HEK293 (cell line): ENCODE measurements around the gene MXI1.

Experiments used
- CTCF ChIA-PET: fragments of 350-600 bp; formaldehyde crosslinking; extraction: SDS; loops from one replicate; lab custom pipeline; 2021; ENCODE audit warnings: antibody characterized with exemption; lab: Yijun Ruan, JAX
- POLR2A ChIA-PET: fragments of 300-600 bp; formaldehyde crosslinking; extraction: SDS; loops from one replicate; lab custom pipeline; 2020; ENCODE audit warnings: antibody characterized with exemption, inconsistent platforms; lab: Yijun Ruan, JAX
- H3K27ac ChIP-seq: fragments of 200-500 bp; sonication (Bioruptor generic); 2 replicates; pipeline ENCODE4 v1.5.1; 2014; ENCODE audit warnings: low read depth, low read length, control low read depth, inconsistent platforms; ENCODE audit errors: extremely low read depth
- H3K36me3 ChIP-seq, 2 experiments: fragments of 200-500 bp in 1 of 2; sonication (Bioruptor generic) in 1 of 2; 1 replicate in 1 of 2; 2 replicates in 1 of 2; pipeline ENCODE4 v1.5.1; 2014 to 2017; ENCODE audit warnings: inconsistent platforms in 2 of 2, low read length in 2 of 2; ENCODE audit not compliant: control insufficient read depth in 2 of 2, insufficient read depth in 1 of 2
- H3K4me1 ChIP-seq: fragments of 200-500 bp; sonication (Bioruptor generic); 2 replicates; pipeline ENCODE4 v1.5.1; 2014; ENCODE audit warnings: mild to moderate bottlenecking, low read length, inconsistent platforms; ENCODE audit not compliant: control insufficient read depth, insufficient read depth
- H3K4me3 ChIP-seq: 2 replicates; pipeline ENCODE4 v1.5.1; 2011; ENCODE audit warnings: low read depth, mild to moderate bottlenecking, control low read depth, low read length, moderate library complexity
- H3K9me3 ChIP-seq: fragments of 200-500 bp; sonication (Bioruptor generic); 2 replicates; pipeline ENCODE4 v1.5.1; 2014; ENCODE audit warnings: low read depth, low read length, inconsistent platforms; ENCODE audit not compliant: control insufficient read depth, insufficient read depth
- PBX3 ChIP-seq: sonication (generic); formaldehyde crosslinking; IDR thresholded peaks from 2 replicates; pipeline ENCODE4 v1.8.1; 2022; ENCODE audit warnings: mild to moderate bottlenecking, moderate library complexity, missing genetic modification reagents
- PRDM4 ChIP-seq: fragments of 450-650 bp; formaldehyde crosslinking; IDR thresholded peaks from 2 replicates; pipeline ENCODE4 v1.5.1; 2017; ENCODE audit warnings: missing biosample characterization, missing genetic modification characterization
- RBAK ChIP-seq: fragments of 450-650 bp; formaldehyde crosslinking; IDR thresholded peaks from 2 replicates; pipeline ENCODE4 v1.5.1; 2016; ENCODE audit warnings: missing biosample characterization, missing genetic modification characterization
- SCRT2 ChIP-seq: fragments of 450-650 bp; formaldehyde crosslinking; IDR thresholded peaks from 2 replicates; pipeline ENCODE4 v1.5.1; 2016; ENCODE audit warnings: missing biosample characterization, missing genetic modification characterization
- TSHZ1 ChIP-seq: fragments of 450-650 bp; formaldehyde crosslinking; IDR thresholded peaks from 2 replicates; pipeline ENCODE4 v1.5.1; 2016; ENCODE audit warnings: missing biosample characterization, missing genetic modification characterization, borderline replicate concordance
- ZBTB1 ChIP-seq: fragments of 450-650 bp; formaldehyde crosslinking; IDR thresholded peaks from 2 replicates; pipeline ENCODE4 v1.5.1; 2016; ENCODE audit warnings: missing biosample characterization, missing genetic modification characterization
- ZBTB17 ChIP-seq: fragments of 450-650 bp; formaldehyde crosslinking; IDR thresholded peaks from 2 replicates; pipeline ENCODE4 v1.5.1; 2016; ENCODE audit warnings: missing biosample characterization, missing genetic modification characterization
- ZFP37 ChIP-seq: fragments of 450-650 bp; formaldehyde crosslinking; IDR thresholded peaks from 2 replicates; pipeline ENCODE4 v1.5.1; 2016; ENCODE audit warnings: missing biosample characterization, missing genetic modification characterization
- ZFP69B ChIP-seq: fragments of 450-650 bp; formaldehyde crosslinking; IDR thresholded peaks from 2 replicates; pipeline ENCODE4 v1.5.1; 2016; ENCODE audit warnings: missing biosample characterization, missing genetic modification characterization
- ZNF133 ChIP-seq: fragments of 450-650 bp; formaldehyde crosslinking; IDR thresholded peaks from 2 replicates; pipeline ENCODE4 v1.5.1; 2016; ENCODE audit warnings: missing biosample characterization, missing genetic modification characterization
- ZNF221 ChIP-seq: fragments of 450-650 bp; formaldehyde crosslinking; IDR thresholded peaks from 2 replicates; pipeline ENCODE4 v1.5.1; 2017; ENCODE audit warnings: missing biosample characterization, missing genetic modification characterization, borderline replicate concordance
- ZNF302 ChIP-seq: fragments of 450-650 bp; formaldehyde crosslinking; IDR thresholded peaks from 2 replicates; pipeline ENCODE4 v1.5.1; 2016; ENCODE audit warnings: missing biosample characterization, missing genetic modification characterization, low read depth
- ZNF518A ChIP-seq: fragments of 450-650 bp; formaldehyde crosslinking; conservative IDR thresholded peaks from 2 replicates; pipeline ENCODE4 v1.5.1; 2016; ENCODE audit warnings: low read depth, missing biosample characterization, missing genetic modification characterization
- ZNF548 ChIP-seq: fragments of 450-650 bp; formaldehyde crosslinking; IDR thresholded peaks from 2 replicates; pipeline ENCODE4 v1.5.1; 2016; ENCODE audit warnings: missing biosample characterization, missing genetic modification characterization
- ZNF549 ChIP-seq: fragments of 450-650 bp; IDR thresholded peaks from 2 replicates; pipeline ENCODE4 v1.5.1; 2018; ENCODE audit warnings: missing biosample characterization, missing genetic modification characterization, mild to moderate bottlenecking, inconsistent platforms, moderate library complexity
- ZNF558 ChIP-seq: fragments of 450-650 bp; formaldehyde crosslinking; IDR thresholded peaks from 2 replicates; pipeline ENCODE4 v1.5.1; 2016; ENCODE audit warnings: missing biosample characterization, missing genetic modification characterization
- ZNF600 ChIP-seq: fragments of 450-650 bp; formaldehyde crosslinking; IDR thresholded peaks from 2 replicates; pipeline ENCODE4 v1.5.1; 2016; ENCODE audit warnings: missing biosample characterization, missing genetic modification characterization
- ZNF664 ChIP-seq: fragments of 450-650 bp; formaldehyde crosslinking; IDR thresholded peaks from 2 replicates; pipeline ENCODE4 v1.5.1; 2016; ENCODE audit warnings: missing biosample characterization, missing genetic modification characterization
- ZNF701 ChIP-seq: fragments of 450-650 bp; formaldehyde crosslinking; IDR thresholded peaks from 2 replicates; pipeline ENCODE4 v1.5.1; 2016; ENCODE audit warnings: missing biosample characterization, missing genetic modification characterization
- ZNF776 ChIP-seq: fragments of 450-650 bp; formaldehyde crosslinking; IDR thresholded peaks from 2 replicates; pipeline ENCODE4 v1.5.0; 2017; ENCODE audit warnings: missing biosample characterization, missing genetic modification characterization, borderline replicate concordance
- ZNF785 ChIP-seq: fragments of 450-650 bp; formaldehyde crosslinking; IDR thresholded peaks from 2 replicates; pipeline ENCODE4 v1.5.1; 2016; ENCODE audit warnings: missing biosample characterization, missing genetic modification characterization
- ZSCAN30 ChIP-seq: fragments of 450-650 bp; IDR thresholded peaks from 2 replicates; pipeline ENCODE4 v1.5.1; 2018; ENCODE audit warnings: missing biosample characterization, mild to moderate bottlenecking, missing genetic modification characterization, moderate library complexity
- ZSCAN4 ChIP-seq: fragments of 450-650 bp; formaldehyde crosslinking; IDR thresholded peaks from 2 replicates; pipeline ENCODE4 v1.5.1; 2017; ENCODE audit warnings: missing biosample characterization, missing genetic modification characterization

Gene MXI1

GRCh38 chr10:110211465-110211843 lies 4.0 kb downstream of the MXI1 start (continued):
- peak; percentile 9 for TF ChIP-seq ZNF600
- no peak for TF ChIP-seq ZNF221 (tag by site-specific recombination)
- TF ChIP-seq ZFP37 (tag by site-specific recombination): no peak
- TF ChIP-seq ZFP69B (tag by site-specific recombination): peak; percentile 72
- TF ChIP-seq ZNF558 (tag by site-specific recombination): no peak
- no peak for TF ChIP-seq RBAK (tag by site-specific recombination)
- no peak for TF ChIP-seq SCRT2 (tag by site-specific recombination)
- no peak for TF ChIP-seq ZSCAN30
- no peak for TF ChIP-seq ZNF518A (tag by site-specific recombination)

GRCh38 chr10:110212119-110213006 lies 5.0 kb downstream of the MXI1 start:
- H3K4me3 ChIP-seq: no peak overlapping the region
- peaks cover 22% of the 10 kb centered on the region for H3K4me1 ChIP-seq
- ChIA-PET CTCF (interaction anchor here (1.0 to 2.2 kb wide), 4 partner anchors 9 to 74 kb away, joined by 3 to 12 read pairs (median 6); no protein-coding TSS in a partner anchor), POLR2A (interaction anchor here (1.3 to 5.3 kb wide), 3 partner anchors 10 to 205 kb away, joined by 3 to 75 read pairs (median 17); partner anchors contain the start of gene ADD3)
- H3K9me3 ChIP-seq: no peaks in the 10 kb centered on the region
- no peaks in the 10 kb centered on the region for H3K36me3 ChIP-seq
- no peak overlapping the region for H3K27ac ChIP-seq
- TF ChIP-seq ZBTB17 (tag by site-specific recombination): 0 out of 2 replicates have a peak, but pooled peaks have one; percentile 43
- TF ChIP-seq PRDM4 (tag by site-specific recombination): no peak
- no peak for TF ChIP-seq ZNF701 (tag by site-specific recombination)
- TF ChIP-seq ZNF548 (tag by site-specific recombination): no peak
- no peak for TF ChIP-seq TSHZ1
- TF ChIP-seq ZNF785 (tag by site-specific recombination): no peak
- no peak for TF ChIP-seq PBX3
- TF ChIP-seq ZNF664 (tag by site-specific recombination): peak; percentile 96
- TF ChIP-seq ZSCAN4 (tag by site-specific recombination): no peak
- no peak for TF ChIP-seq ZBTB1 (tag by site-specific recombination)
- TF ChIP-seq ZNF549 (tag by site-specific recombination): no peak
- TF ChIP-seq ZNF133 (tag by site-specific recombination): no peak
- no peak for TF ChIP-seq ZNF302 (tag by site-specific recombination)
- TF ChIP-seq ZNF776 (tag by site-specific recombination): no peak
